CD4-positive, alpha-beta memory T cell (primary cell): Measurements from ENCODE around the gene CDKAL1. TPM values are rescaled to one million over a fixed set of nuclear protein-coding genes. Genes with fewer than 3 reads are reported as not detected.

ENCODE experiments used
- CTCF ChIA-PET: fragments of 350-600 bp; sonication (Branson Sonifier 250); formaldehyde crosslinking; loops from one replicate; lab custom pipeline; 2021; ENCODE audit warnings: inconsistent platforms; ENCODE audit not compliant: partially characterized antibody; lab: Charles Lee
- POLR2A ChIA-PET: fragments of 350-600 bp; sonication (Branson Sonifier 250); formaldehyde crosslinking; loops from one replicate; lab custom pipeline; 2021; ENCODE audit not compliant: partially characterized antibody; lab: Charles Lee
- DNase-seq, 5 donors: peaks; one replicate each; pipeline versions ENCODE4 v3.0.0 to v3.0.0-alpha.2; 2020 to 2022; ENCODE audit warnings: mixed read lengths in 1 of 5
- H3K27ac ChIP-seq: one replicate; pipeline ENCODE4 v1.7.0; 2013; ENCODE audit warnings: low read depth, low read length
- H3K27me3 ChIP-seq: 2 replicates; pipeline ENCODE4 v1.7.0; 2013; ENCODE audit warnings: mild to moderate bottlenecking, low read length, moderate library complexity; ENCODE audit not compliant: insufficient read depth
- H3K36me3 ChIP-seq: 2 replicates; pipeline ENCODE4 v1.7.0; 2013; ENCODE audit warnings: mild to moderate bottlenecking, low read length, moderate library complexity; ENCODE audit not compliant: insufficient read depth
- H3K4me1 ChIP-seq: 2 replicates; pipeline ENCODE4 v1.7.0; 2013; ENCODE audit warnings: mild to moderate bottlenecking, low read length, moderate library complexity; ENCODE audit not compliant: insufficient read depth
- H3K4me3 ChIP-seq, 2 donors: one replicate each; pipeline ENCODE4 v1.7.0; 2013; ENCODE audit warnings: low read length in 2 of 2, mild to moderate bottlenecking in 1 of 2
- H3K9me3 ChIP-seq, 2 donors: one replicate each; pipeline ENCODE4 v1.7.0; 2013; ENCODE audit warnings: low read length in 2 of 2, control low read depth in 1 of 2; ENCODE audit not compliant: control insufficient read depth in 1 of 2
- H3K27ac Mint-ChIP-seq, 7 donors: one replicate each; pipeline ENCODE4 v1.8.0; 2020 to 2021; ENCODE audit warnings: mixed read lengths in 7 of 7, mild to moderate bottlenecking in 6 of 7, inconsistent platforms in 3 of 7, moderate library complexity in 3 of 7
- H3K27me3 Mint-ChIP-seq, 2 donors: one replicate each; pipeline ENCODE4 v1.8.0; 2020 to 2021; ENCODE audit warnings: mixed read lengths in 2 of 2
- H3K36me3 Mint-ChIP-seq, 2 donors: one replicate each; pipeline ENCODE4 v1.8.0; 2020 to 2021; ENCODE audit warnings: mixed read lengths in 2 of 2, inconsistent platforms in 1 of 2, mild to moderate bottlenecking in 1 of 2
- H3K4me1 Mint-ChIP-seq, 4 donors: one replicate each; pipeline ENCODE4 v1.8.0; 2020 to 2021; ENCODE audit warnings: mixed read lengths in 4 of 4, mild to moderate bottlenecking in 1 of 4
- H3K4me3 Mint-ChIP-seq, 8 donors: one replicate each; pipeline ENCODE4 v1.8.0; 2020 to 2021; ENCODE audit warnings: mixed read lengths in 8 of 8, mild to moderate bottlenecking in 7 of 8, moderate library complexity in 6 of 8, inconsistent platforms in 3 of 8
- H3K9me3 Mint-ChIP-seq, 8 donors: one replicate each; pipeline ENCODE4 v1.8.0; 2020 to 2021; ENCODE audit warnings: mixed read lengths in 8 of 8, mild to moderate bottlenecking in 5 of 8, inconsistent platforms in 3 of 8, moderate library complexity in 1 of 8
- intact Hi-C: fragments of 100-400 bp; cut with micrococcal nuclease; formaldehyde crosslinking; loops from one replicate; pipeline ENCODE4 v1.15.1; 2023
- polyA plus RNA-seq, 2 donors: library from polyadenylated mRNA; unstranded; fragments of 300-500 nt; fragmentation: Illumina TruSeq; gene quantifications; one replicate each; pipeline ENCODE4 v1.2.3, GENCODE V29; 2021
- total RNA-seq, 2 experiments: library from RNA; stranded (reverse); gene quantifications; one replicate each; pipeline ENCODE4 v1.2.3, GENCODE V29; 2021

The CDKAL1 gene
- total RNA-seq (10 to 100 TPM; 22.3 to 22.7 TPM), polyA plus RNA-seq (10 to 100 TPM; 31.0 to 41.8 TPM)

DNA sequence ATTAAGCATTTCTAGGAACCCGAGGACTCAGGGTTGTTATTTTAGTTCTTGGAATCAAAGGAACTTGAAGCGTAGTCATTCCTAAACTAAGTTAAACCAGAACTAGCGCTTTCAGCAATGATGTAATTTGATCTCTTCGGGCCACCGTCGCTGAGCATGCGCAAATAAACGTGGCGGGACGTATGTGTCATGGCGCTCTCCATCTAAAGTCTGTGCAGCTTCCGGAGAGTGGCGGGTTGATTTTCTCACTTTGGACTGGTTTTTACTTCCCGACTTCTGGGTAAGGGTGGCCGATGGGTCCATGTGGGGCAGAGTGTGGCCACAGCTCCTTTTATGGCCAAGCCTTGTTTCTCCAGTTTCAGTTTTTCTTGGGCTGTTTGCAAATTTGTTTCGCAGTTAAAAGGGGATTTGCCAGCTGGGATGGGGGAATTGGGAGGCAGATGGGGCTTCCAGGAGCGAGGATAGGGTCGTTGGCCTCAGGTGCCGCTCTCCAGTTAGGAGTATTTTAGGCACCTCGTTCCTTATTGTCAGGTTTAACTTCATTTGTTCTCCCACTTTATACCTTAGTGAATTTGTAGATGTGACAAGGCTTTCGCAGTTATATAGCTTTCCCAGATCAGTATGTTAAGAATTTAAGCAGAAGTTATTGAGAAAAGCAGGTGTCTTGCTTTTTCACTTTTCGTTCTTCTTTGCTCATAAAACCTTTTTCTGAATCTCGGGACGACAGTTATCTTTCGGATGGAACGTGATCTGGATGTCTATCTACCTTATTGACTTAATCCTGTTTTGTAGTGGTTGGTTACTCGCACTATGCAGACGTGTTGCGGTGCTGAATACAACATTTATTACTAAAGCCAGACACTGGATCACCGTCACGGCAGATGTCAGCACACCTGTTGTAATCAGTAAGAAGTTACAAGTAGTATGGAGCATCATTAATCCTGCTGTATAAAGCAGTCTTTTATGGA, at the start of gene CDKAL1:
Gene CDKAL1 (plus strand): TSS at position 163 of the 968 bp plus-strand sequence. CDS start 11,894 bp downstream, outside the sequence.
- Mint-ChIP-seq H3K27ac (peak within 1 kb of the TSS; percentile 94 to 99 (median 99)), H3K4me3 (peak within 1 kb of the TSS; percentile 92 to 100 (median 99)), H3K9me3 (no peaks in the 10 kb centered on the region), H3K4me1 (peaks cover 22 to 52% (median 39%) of the 10 kb centered on the region in 4 donors), H3K36me3 (peaks cover 11 to 37% of the 10 kb centered on the region in 2 donors), H3K27me3 (no peaks in the 10 kb centered on the region)
- ChIA-PET CTCF (interaction anchor here (0.9 to 2.3 kb wide), 4 partner anchors 130 to 245 kb away, joined by 4 to 12 read pairs (median 5); no protein-coding TSS in a partner anchor), POLR2A (interaction anchor here (0.8 to 2.3 kb wide), 6 partner anchors 127 to 322 kb away, joined by 3 to 14 read pairs (median 6); partner anchors contain the start of gene MBOAT1)
- no peaks in the 10 kb centered on the region for H3K36me3 ChIP-seq
- peak within 1 kb of the TSS; percentile 89 to 99 for H3K4me3 ChIP-seq
- peak within 1 kb of the TSS; percentile 72 for H3K27ac ChIP-seq
- no peaks in the 10 kb centered on the region for H3K9me3 ChIP-seq
- peaks cover 25% of the 10 kb centered on the region for H3K4me1 ChIP-seq
- H3K27me3 ChIP-seq, result no peaks in the 10 kb centered on the region
- peak; percentile 85 to 90 (median 86) for DNase-seq
- intact Hi-C loops, result loop anchor here (2.0 kb wide), 1 partner anchor 134 kb away; the partner anchor contains the start of gene E2F3

GRCh38 chr6:20486641-20487040, 47.6 kb upstream of the CDKAL1 start:
- H3K9me3 Mint-ChIP-seq, result no peaks in the 10 kb centered on the region
- POLR2A ChIA-PET, result no interaction called here

GRCh38 chr6:20487669-20488375, 46.4 kb upstream of the CDKAL1 start:
- Histone ChIP-seq H3K27ac (no peak overlapping the region), H3K9me3 (no peaks in the 10 kb centered on the region), H3K4me3 (no peak overlapping the region), H3K4me1 (no peaks in the 10 kb centered on the region), H3K27me3 (no peaks in the 10 kb centered on the region), H3K36me3 (peaks cover 5% of the 10 kb centered on the region)
- no peaks in the 10 kb centered on the region for H3K27me3 Mint-ChIP-seq
- no peak for DNase-seq
- peak overlapping the region in 1 of 7 donors; percentile 20 for H3K27ac Mint-ChIP-seq
- POLR2A ChIA-PET, result no interaction called here
- H3K4me1 Mint-ChIP-seq, result peaks cover 0 to 2% (median 0%) of the 10 kb centered on the region in 4 donors
- H3K4me3 Mint-ChIP-seq, result no peak overlapping the region
- peaks cover 58 to 68% of the 10 kb centered on the region in 2 donors for H3K36me3 Mint-ChIP-seq
- no peaks in the 10 kb centered on the region for H3K9me3 Mint-ChIP-seq
- CTCF ChIA-PET, result no interaction called here
- intact Hi-C loops, result no loop called here

More at GRCh38 chr6:20486641-20487040, 47.6 kb upstream of the CDKAL1 start:
- no peak overlapping the region for H3K27ac Mint-ChIP-seq
- CTCF ChIA-PET, result no interaction called here
- H3K4me3 ChIP-seq, result no peak overlapping the region
- H3K27ac ChIP-seq, result no peak overlapping the region
- no peaks in the 10 kb centered on the region for H3K9me3 ChIP-seq
- H3K4me3 Mint-ChIP-seq, result no peak overlapping the region
- H3K27me3 ChIP-seq, result no peaks in the 10 kb centered on the region
- no peaks in the 10 kb centered on the region for H3K4me1 ChIP-seq
- DNase-seq, result no peak
- H3K36me3 ChIP-seq, result peaks cover 10% of the 10 kb centered on the region
- H3K36me3 Mint-ChIP-seq, result peaks cover 65 to 68% of the 10 kb centered on the region in 2 donors
- H3K27me3 Mint-ChIP-seq, result no peaks in the 10 kb centered on the region
- intact Hi-C loops, result no loop called here
- H3K4me1 Mint-ChIP-seq, result peaks cover 0 to 2% (median 0%) of the 10 kb centered on the region in 4 donors

DNA sequence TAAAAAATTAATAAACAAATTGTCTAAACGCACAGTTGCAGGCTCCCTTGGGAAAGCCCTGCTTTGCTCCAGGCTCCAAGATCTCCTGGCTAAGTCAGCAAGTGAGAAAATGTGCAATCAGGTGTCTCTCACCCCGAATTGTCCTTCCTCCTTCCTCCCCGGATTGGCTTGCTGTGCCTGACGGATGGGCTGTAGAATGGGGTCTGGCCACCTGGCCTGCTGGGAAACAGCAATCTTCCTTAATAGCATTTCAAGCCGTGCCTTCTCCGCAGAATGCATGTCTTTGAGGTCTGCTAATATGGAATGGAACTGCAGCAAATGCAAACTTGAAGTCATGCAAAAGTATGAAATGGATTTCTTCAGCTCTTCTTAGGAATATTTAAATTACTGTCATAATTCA, 43.7 kb upstream of the CDKAL1 start:
- Histone ChIP-seq H3K4me3 (no peak overlapping the region), H3K27me3 (no peaks in the 10 kb centered on the region), H3K4me1 (no peaks in the 10 kb centered on the region), H3K27ac (no peak overlapping the region), H3K9me3 (no peaks in the 10 kb centered on the region), H3K36me3 (peaks cover 4% of the 10 kb centered on the region)
- no peak for DNase-seq
- peak overlapping the region in 1 of 7 donors; percentile 22 for H3K27ac Mint-ChIP-seq
- H3K36me3 Mint-ChIP-seq, result peaks cover 45 to 50% of the 10 kb centered on the region in 2 donors
- POLR2A ChIA-PET, result no interaction called here
- H3K9me3 Mint-ChIP-seq, result no peaks in the 10 kb centered on the region
- CTCF ChIA-PET, result interaction anchor here (2.6 kb wide), 1 partner anchor 38 kb away, joined by 9 read pairs; no protein-coding TSS in a partner anchor
- H3K27me3 Mint-ChIP-seq, result no peaks in the 10 kb centered on the region
- intact Hi-C loops, result no loop called here
- peaks cover 0 to 2% (median 0%) of the 10 kb centered on the region in 4 donors for H3K4me1 Mint-ChIP-seq
- no peak overlapping the region for H3K4me3 Mint-ChIP-seq

- Mint-ChIP-seq H3K27ac (no peak overlapping the region), H3K27me3 (peaks cover 0 to under 1% of the 10 kb centered on the region in 2 donors), H3K9me3 (no peaks in the 10 kb centered on the region), H3K4me1 (peaks cover 0 to 2% (median 0%) of the 10 kb centered on the region in 4 donors), H3K4me3 (no peak overlapping the region), H3K36me3 (peaks cover 39 to 42% of the 10 kb centered on the region in 2 donors)
- H3K4me1 ChIP-seq, result no peaks in the 10 kb centered on the region
- no peaks in the 10 kb centered on the region for H3K27me3 ChIP-seq
- intact Hi-C loops, result no loop called here
- no peak overlapping the region for H3K4me3 ChIP-seq
- no peak for DNase-seq
- peaks cover 4% of the 10 kb centered on the region for H3K36me3 ChIP-seq
- H3K9me3 ChIP-seq, result no peaks in the 10 kb centered on the region
- no peak overlapping the region for H3K27ac ChIP-seq
- ChIA-PET POLR2A (no interaction called here), CTCF (interaction anchor here (1.0 to 2.6 kb wide), 2 partner anchors 36 to 87 kb away, joined by 4 to 9 read pairs; no protein-coding TSS in a partner anchor)
Observed at GRCh38 chr6:20492099-20492498, 42.2 kb upstream of the CDKAL1 start.

GRCh38 chr6:20497216-20498040, 36.8 kb upstream of the CDKAL1 start:
- intact Hi-C loops, result no loop called here
- H3K4me3 Mint-ChIP-seq, result no peak overlapping the region
- no peak for DNase-seq
- no peaks in the 10 kb centered on the region for H3K4me1 Mint-ChIP-seq
- Histone ChIP-seq H3K4me1 (no peaks in the 10 kb centered on the region), H3K36me3 (no peaks in the 10 kb centered on the region), H3K27me3 (no peaks in the 10 kb centered on the region), H3K27ac (no peak overlapping the region), H3K9me3 (no peaks in the 10 kb centered on the region), H3K4me3 (no peak overlapping the region)
- H3K27ac Mint-ChIP-seq, result no peak overlapping the region
- peaks cover 4% of the 10 kb centered on the region in 2 donors for H3K36me3 Mint-ChIP-seq
- no peaks in the 10 kb centered on the region for H3K9me3 Mint-ChIP-seq
- POLR2A ChIA-PET, result no interaction called here
- CTCF ChIA-PET, result no interaction called here
- peaks cover 0 to 2% of the 10 kb centered on the region in 2 donors for H3K27me3 Mint-ChIP-seq
